ENCODE measurements around the gene CRLF3.
"Not testable (repeated sequence)": the region's sequence is repeated elsewhere in the genome, so short reads cannot be mapped to it uniquely, and the experiment has no call there.

The CRLF3 gene

GRCh38 chr17:30735206-30735605 is 89.3 kb downstream of the CRLF3 start:
- DNase-seq: not testable (repeated sequence)

DNA sequence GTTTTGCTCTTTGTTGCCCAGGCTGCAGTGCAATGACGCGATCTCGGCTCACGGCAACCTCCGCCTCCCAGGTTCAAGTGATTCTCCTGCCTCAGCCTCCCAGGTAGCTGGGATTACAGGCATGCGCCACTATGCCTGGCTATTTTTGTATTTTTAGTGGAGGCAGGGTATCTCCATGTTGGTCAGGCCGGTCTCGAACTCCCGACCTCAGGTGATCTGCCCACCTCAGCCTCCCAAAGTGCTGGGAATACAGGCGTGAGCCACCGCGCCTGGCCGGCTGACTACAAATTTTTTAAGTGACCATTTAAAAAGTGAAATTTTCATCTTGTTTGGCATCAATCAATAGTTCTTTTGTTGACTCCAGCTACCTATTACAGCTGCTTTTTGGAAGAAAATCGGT is 90.3 kb downstream of the CRLF3 start:
- not testable (repeated sequence) for DNase-seq
